ENCODE measurements around the gene SAPCD2.

The SAPCD2 gene

GRCh38 chr9:137079401-137079787, 9.0 kb upstream of the SAPCD2 start:
- DNase-seq, result no peak

DNA sequence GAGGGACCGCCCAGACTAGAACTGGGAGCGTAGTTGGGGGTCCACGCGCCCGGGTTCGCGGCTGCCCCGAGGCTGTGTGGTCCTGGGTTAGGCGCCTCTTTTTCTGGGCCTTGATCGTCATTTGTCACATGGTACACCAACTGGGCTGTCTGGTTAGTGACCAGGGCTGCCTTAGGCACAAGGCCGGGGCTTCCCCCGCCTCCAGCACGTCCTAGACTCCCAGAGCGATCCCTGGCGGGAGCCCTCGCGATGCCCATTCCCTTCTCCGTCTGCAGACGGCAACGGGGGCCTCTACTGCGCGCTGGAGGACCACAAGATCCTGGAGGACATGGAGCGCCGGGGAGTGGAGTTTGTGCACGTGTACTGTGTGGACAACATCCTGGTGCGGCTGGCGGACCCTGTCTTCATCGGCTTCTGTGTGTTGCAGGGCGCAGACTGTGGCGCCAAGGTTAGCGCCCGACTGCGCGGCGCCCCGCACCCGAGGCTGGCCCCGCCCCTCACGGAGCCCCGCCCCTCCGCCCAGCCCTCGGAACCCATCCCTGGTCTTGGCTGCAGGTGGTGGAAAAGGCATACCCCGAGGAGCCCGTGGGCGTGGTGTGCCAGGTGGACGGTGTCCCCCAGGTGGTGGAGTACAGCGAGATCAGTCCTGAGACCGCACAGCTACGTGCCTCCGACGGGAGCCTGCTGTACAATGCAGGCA, 8.5 kb upstream of the SAPCD2 start:
- DNase-seq, result no peak

DNA sequence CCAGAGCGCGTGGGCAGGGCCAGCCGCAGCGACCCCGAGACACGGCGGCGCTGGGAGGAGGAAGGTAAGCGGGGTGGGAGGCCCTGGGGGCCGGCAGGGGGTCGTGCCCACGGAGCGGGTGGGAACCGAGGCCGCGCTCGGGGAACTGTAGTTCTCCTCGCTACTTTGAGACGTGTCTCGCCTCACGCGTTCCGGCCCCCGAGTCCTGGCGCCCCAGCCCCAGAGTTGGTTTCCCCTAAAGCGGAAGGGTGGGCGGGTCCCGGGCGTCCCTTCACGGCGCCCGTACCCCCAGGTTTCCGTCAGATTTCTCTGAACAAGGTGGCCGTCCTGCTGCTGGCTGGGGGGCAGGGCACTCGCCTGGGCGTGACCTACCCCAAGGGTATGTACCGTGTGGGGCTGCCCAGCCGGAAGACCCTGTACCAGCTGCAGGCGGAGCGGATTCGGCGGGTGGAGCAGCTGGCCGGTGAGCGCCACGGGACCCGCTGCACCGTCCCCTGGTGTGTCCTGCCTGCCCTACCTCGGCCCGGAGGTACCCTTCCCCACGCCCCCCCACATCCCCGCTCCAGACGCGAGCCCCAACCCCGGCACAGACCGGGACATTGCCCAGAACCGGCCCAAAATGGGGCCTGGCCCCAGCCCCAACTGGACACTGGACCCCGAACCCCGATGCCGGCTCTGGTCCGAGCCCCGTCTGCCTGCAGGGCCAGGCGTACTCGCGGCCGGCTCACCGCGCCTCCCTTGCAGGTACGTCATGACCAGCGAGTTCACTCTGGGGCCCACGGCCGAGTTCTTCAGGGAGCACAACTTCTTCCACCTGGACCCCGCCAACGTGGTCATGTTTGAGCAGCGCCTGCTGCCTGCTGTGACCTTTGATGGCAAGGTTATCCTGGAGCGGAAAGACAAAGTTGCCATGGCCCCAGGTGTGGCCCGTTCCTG, 7.7 kb upstream of the SAPCD2 start:
- DNase-seq, result peak; percentile 60

- peak; percentile 58 for DNase-seq
Observed at GRCh38 chr9:137077010-137077747, 6.8 kb upstream of the SAPCD2 start, which contains the start of gene UAP1L1. UAP1L1 (plus strand) TSS chr9:137077517; CDS start chr9:137077533, 16 bp downstream.

DNA sequence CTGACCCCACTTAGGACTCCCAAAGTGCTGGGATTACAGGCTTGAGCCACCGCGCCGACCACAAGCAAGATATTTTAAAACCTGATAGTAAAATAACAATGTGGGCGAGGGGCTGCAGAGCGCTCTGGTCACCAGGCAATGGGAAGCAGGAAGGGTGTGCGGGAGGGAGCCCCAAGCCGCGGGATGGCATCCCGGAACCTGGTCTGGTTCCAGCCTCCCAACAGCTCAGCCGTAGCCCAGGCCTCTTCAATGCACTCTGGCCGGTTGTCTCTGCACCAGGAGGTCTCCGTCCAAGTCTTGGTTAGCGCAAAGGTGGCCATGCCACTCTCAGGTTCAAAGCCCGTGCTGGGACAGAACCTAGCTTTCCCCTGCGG, 6.3 kb upstream of the SAPCD2 start:
- DNase-seq, result no peak

DNA sequence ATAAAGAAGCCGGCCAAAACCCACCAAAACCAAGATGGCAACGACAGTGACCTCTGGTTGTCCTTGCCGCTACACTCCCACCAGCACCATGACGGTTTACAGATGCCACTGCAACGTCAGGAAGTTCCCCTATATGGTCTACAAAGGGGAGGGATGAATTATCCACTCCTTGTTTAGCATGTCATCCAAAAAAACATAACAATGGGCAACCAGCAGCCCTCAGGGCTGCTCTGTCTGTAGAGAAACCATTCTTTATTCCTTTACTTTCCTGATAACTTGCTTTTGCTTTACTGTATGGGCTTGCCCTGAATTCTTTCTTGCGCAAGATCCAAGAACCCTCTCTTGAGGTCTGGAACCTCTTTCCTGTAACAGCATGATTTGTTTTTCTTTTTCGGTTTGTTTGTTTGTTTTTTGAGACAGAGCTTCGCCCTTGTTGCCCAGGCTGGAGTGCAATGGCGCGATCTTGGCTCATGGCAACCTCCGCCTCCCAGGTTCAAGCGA, 5.0 kb upstream of the SAPCD2 start:
- DNase-seq, result no peak

GRCh38 chr9:137074657-137075274, 4.4 kb upstream of the SAPCD2 start:
- DNase-seq, result no peak

- DNase-seq, result no peak
Observed at GRCh38 chr9:137073992-137074399, 3.6 kb upstream of the SAPCD2 start.

- DNase-seq, result no peak
Observed at GRCh38 chr9:137071282-137071681, 925 bp upstream of the SAPCD2 start.

GRCh38 chr9:137070906-137071275, 534 bp upstream of the SAPCD2 start:
- DNase-seq, result no peak

- DNase-seq, result no peak
Observed at GRCh38 chr9:137069508-137070091, 757 bp downstream of the SAPCD2 start.

DNA sequence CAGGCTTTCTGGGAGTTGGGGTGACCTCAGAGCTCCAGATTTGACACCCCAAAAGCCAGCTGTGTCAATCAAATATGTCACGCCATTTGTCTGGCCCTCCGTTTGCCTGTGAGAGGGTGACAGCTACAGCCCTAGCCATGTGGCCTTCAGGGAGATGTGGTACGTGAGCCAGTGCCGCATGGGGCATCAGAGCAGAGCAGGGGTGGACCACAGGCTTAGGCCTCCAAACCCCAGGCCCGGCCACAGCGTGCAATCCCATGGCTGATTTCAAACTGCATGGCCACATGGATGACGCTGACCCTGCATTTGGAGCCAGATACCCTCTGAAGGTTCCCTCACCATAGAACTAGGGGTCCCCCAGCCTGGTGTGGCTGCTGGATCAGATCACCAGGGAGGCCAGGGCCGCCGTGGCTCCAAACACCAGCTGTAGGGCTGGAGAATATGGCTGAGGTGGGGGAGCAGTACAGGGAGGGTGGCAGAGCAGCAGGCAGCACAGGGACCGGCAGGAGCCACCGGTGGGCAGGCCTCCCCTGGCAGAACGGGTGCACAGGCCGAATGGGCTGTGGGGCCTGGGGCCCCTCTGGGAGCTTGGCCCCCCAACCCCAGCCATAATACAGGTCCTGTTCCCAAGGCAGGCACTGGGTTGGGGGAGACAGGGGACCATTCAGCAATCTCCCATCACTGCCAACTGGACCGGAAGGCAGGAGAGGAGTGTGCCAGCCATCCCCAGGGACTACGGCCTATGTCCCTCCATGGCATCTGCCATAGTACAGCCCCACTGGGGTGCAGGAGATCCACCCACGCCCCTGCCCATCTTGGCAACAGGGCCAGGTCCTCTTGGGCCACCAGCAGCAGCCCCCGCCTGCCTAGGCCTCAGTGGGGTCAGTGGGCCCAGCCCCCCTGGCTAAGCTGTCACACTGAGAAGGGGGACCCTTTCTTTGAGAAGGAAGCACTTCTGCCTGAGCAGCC, 1.5 kb downstream of the SAPCD2 start:
- DNase-seq, result no peak

- peak; percentile 91 for DNase-seq
Observed at GRCh38 chr9:137067860-137068538, 2.4 kb downstream of the SAPCD2 start.

DNA sequence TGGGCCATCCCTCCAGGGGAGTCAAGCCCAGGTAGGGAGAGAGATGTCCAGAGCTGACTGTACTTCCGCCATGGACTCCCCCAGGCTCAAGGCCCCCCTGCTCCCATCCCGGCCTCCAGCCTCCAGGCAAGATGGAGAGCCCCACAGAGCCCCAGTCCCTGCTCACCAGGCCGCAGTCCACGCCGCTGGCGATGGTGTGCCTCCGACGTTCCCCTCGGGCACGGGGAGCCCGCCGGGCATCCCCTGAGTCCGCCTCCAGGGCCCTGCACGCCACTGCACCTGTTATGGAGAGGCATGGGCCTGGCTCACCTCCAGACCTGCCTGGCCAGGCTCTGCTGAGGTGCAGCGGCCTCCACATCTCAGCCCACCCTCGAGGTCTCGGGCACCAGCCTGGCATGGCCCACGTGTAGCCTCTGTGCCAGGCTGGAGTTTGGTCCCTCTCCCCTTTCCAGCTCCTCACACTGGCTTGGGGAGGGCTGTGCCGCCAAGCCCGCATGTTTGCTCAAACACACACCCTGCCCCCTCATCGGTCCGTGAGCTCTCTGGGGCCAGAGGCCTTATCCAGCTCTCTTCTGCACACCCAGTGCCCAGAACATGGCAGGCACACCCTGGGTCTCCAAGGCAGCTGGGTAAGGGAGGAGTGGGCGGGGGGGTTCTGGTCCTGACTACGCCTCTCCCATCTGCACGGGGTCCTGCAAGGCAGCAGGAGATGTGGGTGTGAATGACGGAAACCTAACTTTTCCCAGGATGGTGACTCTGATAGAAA, 4.1 kb downstream of the SAPCD2 start:
- no peak for DNase-seq

- DNase-seq, result no peak
Observed at GRCh38 chr9:137065336-137065967, 4.9 kb downstream of the SAPCD2 start.

GRCh38 chr9:137064880-137065164, 5.5 kb downstream of the SAPCD2 start:
- DNase-seq, result no peak

GRCh38 chr9:137064027-137064879, 6.1 kb downstream of the SAPCD2 start:
- DNase-seq, result peak; percentile 76

DNA sequence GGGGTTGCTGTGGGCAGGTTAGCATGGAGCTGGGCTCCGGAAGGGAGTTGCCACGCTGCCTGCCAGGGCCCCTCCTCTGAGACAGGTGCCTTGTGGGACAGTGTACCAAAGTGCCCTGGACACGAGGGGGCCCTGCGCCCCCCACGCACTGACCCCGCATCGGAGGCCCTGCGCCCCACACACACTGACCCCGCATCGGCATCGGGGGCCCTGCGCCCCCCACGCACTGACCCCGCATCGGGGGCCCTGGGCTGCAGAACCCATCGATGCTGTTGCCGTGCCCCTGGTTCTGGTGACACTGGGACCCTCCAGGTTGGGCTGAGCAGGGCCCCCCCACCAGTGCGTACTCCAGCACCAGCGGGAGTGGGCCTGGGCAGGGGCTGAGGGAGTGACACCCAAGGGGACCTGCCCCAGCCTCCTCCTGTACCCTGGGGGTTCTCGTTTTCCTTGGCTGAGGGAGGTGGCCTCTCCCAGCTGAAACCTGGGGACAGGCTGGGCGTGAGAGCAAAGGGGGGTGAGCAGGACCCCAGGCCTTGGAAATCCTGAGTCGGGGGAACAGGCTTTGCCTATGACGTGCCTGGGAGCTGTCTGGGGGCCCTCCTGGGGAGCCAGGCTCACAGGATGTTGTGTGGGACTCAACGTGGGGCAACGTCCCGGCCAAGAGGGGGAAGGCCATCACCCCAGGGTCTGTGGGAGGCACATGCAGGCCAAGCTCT, 6.9 kb downstream of the SAPCD2 start:
- no peak for DNase-seq

Measured in CD4-positive, alpha-beta T cell treated with Interleukin-17A for 4 hours (primary cell).